AG04449 (cell line): ENCODE measurements around the gene MSH5.

ENCODE experiments used
- CTCF ChIA-PET: fragments of 350-600 bp; formaldehyde crosslinking; extraction: SDS; loops from one replicate; lab custom pipeline; 2021; ENCODE audit warnings: antibody characterized with exemption; lab: Yijun Ruan, JAX
- POLR2A ChIA-PET: fragments of 400-600, 350-600 bp; formaldehyde crosslinking; extraction: SDS; loops from one replicate; lab custom pipeline; 2020; ENCODE audit warnings: antibody characterized with exemption, inconsistent platforms; lab: Yijun Ruan, JAX
- DNase-seq: peaks from one replicate; pipeline ENCODE4 v3.0.0-alpha.2; 2010; ENCODE audit warnings: low read depth, low spot score
- H3K4me3 ChIP-seq: 2 replicates; pipeline ENCODE4 v1.5.1; 2011; ENCODE audit warnings: low read depth, mild to moderate bottlenecking, control low read depth, low read length
- TF ChIP-seq, protein P1 (sequence below): IDR thresholded peaks from one replicate; pipeline ENCODE4 v1.5.1; 2011; ENCODE audit warnings: mild to moderate bottlenecking, moderate library complexity, low read length, control low read depth, inconsistent platforms; ENCODE audit not compliant: insufficient read depth; ENCODE audit errors: missing control alignments

MSH5 gene

DNA sequence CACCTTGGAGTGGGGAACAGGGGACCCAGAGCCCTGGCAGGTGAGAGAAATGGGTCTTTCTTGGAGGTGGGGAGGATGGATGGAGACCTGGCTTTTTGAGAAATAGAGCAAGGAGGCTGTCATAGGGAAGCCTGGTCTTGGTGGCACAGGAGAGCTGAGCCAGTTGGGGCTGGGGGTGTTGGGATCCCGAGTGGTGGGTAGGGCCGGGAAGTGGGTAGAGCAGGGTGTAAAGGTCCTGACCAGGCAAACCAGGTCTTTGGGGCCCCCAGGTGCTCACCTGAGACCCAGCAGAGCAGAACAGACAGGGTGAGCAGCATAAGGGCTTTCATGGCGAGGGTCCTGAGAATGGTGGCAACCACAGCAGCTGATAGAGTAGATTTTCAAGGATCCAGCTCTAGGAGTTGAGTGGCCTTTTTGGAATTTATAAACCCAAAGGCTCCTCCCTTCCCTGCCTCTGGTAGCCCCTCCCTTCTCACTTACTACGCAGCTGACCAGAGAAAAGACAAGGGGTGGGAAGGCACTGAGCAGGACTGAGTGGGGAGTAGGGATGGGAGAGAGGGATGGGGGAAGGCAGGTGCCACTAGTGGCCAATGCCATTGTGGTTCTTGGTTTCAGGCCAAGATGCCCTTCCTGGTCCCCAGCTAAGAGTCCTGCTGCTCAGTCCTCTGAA, 18.3 kb upstream of the MSH5 start, which contains the start of gene LY6G6C:
Gene LY6G6C (minus strand): TSS at position 396 of the 670 bp plus-strand sequence. CDS start 67 bp downstream, at position 329.
- ChIA-PET CTCF (interaction anchor here (0.9 kb wide), 1 partner anchor 108 kb away, joined by 4 read pairs; no protein-coding TSS in a partner anchor), POLR2A (no interaction called here)
- H3K4me3 ChIP-seq: no peak within 1 kb of the TSS
- DNase-seq: no peak
- TF ChIP-seq, protein P1, sequence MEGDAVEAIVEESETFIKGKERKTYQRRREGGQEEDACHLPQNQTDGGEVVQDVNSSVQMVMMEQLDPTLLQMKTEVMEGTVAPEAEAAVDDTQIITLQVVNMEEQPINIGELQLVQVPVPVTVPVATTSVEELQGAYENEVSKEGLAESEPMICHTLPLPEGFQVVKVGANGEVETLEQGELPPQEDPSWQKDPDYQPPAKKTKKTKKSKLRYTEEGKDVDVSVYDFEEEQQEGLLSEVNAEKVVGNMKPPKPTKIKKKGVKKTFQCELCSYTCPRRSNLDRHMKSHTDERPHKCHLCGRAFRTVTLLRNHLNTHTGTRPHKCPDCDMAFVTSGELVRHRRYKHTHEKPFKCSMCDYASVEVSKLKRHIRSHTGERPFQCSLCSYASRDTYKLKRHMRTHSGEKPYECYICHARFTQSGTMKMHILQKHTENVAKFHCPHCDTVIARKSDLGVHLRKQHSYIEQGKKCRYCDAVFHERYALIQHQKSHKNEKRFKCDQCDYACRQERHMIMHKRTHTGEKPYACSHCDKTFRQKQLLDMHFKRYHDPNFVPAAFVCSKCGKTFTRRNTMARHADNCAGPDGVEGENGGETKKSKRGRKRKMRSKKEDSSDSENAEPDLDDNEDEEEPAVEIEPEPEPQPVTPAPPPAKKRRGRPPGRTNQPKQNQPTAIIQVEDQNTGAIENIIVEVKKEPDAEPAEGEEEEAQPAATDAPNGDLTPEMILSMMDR: no peak

DNA sequence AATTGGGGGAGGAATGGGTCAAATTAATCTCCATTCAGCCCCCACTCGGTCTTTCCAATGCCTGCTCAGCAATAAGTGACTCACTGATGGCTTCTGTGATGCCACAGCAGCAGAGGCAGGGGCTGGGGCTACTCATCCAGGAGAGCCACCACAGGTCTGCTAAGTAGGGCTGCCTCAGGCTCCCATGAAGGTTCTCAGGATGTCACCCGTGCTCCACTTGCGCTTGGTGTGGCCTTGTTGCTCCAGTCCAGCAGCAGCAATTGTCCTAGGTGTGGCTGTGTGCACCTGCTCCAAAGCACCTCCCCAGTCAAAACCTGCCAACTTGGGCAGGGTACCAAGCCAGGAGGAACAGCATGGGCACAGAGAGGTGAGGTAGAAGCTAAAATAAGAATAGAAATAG, 17.6 kb upstream of the MSH5 start:
- CTCF ChIA-PET: interaction anchor here (0.9 to 1.2 kb wide), 2 partner anchors 108 to 230 kb away, joined by 4 read pairs; no protein-coding TSS in a partner anchor
- TF ChIP-seq, protein P1: no peak
- DNase-seq: no peak
- POLR2A ChIA-PET: no interaction called here
- no peak overlapping the region for H3K4me3 ChIP-seq

DNA sequence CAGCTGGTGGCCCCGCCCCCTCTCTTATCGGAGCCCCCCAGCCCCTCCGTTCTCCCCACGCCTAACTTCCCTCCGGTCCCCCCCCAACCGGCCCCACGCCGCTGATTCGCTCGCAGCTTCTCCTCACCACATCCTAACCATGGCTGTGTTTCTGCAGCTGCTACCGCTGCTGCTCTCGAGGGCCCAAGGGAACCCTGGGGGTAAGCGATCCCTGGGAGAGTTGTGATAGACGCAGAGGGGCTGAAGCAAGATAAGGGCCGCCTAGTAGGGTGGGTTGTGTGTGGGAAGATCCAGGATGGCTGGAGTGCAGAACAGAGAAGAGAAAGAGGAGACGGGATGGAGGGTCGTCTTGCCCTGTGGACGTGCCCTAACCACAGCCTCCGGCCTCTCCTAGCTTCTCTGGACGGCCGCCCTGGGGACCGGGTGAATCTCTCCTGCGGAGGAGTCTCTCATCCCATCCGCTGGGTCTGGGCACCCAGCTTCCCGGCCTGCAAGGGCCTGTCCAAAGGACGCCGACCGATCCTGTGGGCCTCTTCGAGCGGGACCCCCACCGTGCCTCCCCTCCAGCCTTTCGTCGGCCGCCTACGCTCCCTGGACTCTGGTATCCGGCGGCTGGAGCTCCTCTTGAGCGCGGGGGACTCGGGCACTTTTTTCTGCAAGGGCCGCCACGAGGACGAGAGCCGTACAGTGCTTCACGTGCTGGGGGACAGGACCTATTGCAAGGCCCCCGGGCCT, 16.4 kb upstream of the MSH5 start, which contains the start of gene MPIG6B:
Gene MPIG6B (plus strand): TSS at position 129 of the 735 bp plus-strand sequence. CDS start 11 bp downstream, at position 140.
- POLR2A ChIA-PET: no interaction called here
- TF ChIP-seq, protein P1: no peak
- CTCF ChIA-PET: interaction anchor here (1.0 to 1.6 kb wide), 3 partner anchors 47 to 229 kb away, joined by 4 to 8 read pairs (median 4); no protein-coding TSS in a partner anchor
- no peak for DNase-seq
- H3K4me3 ChIP-seq: no peak within 1 kb of the TSS

DNA sequence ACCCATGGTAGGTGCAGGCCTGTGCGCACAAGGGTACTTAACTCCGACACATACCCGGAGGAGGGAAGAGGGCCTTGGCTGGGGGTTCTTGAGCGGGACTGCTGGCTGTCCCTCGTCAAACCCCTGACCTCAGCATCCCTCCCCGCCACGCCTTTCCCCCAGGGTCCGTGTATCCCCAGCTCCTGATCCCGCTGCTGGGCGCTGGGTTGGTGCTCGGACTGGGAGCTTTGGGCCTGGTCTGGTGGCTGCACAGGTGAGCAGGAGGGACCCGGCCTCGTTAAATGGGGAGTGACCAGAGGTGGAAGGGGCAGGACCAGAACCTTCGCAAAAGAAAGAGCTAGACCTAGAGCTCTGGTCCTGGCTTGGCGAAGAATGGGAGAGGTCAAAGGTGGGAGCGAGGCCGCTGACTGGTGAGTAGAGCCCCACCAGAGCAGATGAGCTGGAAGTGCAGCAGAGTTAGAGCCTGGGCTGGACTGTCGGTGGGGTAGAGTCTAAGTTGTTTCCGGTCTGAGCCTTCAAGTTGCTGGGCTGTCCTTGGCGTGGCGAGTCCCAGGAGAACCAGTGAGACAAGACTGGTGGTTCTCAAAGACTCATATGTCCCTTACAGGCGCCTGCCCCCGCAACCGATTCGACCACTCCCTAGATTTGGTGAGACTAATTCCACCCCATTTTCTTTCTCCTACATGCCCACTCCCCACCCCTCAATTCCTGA, 15.7 kb upstream of the MSH5 start:
- ChIA-PET CTCF (interaction anchor here (0.6 to 1.6 kb wide), 4 partner anchors 11 to 107 kb away, joined by 3 to 8 read pairs (median 4); no protein-coding TSS in a partner anchor), POLR2A (interaction anchor here (1.1 kb wide), 1 partner anchor 29 kb away, joined by 5 read pairs; no protein-coding TSS in a partner anchor)
- no peak overlapping the region for H3K4me3 ChIP-seq
- TF ChIP-seq, protein P1: no peak
- no peak for DNase-seq

DNA sequence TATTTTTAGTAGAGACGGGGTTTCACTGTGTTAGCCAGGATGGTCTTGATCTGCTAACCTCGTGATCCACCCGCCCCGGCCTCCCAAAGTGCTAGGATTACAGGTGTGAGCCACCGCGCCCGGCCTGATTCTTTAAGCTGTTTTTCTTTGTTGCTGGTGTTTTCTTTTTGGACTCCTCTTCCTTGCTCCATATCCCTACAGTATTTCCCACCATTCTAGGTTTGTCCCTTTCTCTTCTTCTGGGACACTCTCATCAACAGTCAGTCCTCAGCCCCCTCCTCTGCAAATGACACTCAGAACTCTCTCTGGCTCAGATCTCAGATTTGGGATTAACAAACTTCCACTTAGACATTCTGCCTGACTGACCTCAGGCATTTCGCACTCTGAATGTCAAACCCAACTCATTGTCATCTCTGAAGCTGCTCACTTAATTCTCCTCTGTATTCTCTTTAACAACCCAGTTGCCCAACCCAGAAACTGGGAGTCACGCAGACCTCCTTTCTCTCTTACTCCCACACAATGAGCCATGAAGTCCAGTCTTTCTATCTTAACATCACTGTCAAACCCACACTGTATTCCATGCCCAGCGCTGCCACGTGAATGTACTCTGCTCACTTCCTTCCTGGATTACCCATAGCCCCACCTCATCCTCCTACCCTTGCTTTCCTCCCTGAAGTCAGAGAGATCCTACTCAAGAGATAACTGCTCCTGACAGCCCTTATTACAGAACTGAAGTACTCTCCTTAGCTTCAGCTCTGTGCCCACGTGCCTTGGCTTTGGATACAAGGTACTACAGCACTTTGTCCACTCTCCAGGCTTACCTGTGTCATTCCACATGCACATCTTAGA, 14.1 kb upstream of the MSH5 start:
- ChIA-PET POLR2A (interaction anchor here (1.4 kb wide), 1 partner anchor 102 kb away, joined by 3 read pairs; the partner anchor contains the start of gene HSPA1B), CTCF (interaction anchor here (1.6 kb wide), 1 partner anchor 10 kb away, joined by 3 read pairs; no protein-coding TSS in a partner anchor)
- DNase-seq: no peak
- TF ChIP-seq, protein P1: no peak
- H3K4me3 ChIP-seq: no peak overlapping the region
